ENCODE measurements around the gene PVALEF. TPM values are rescaled to one million over a fixed set of nuclear protein-coding genes. Genes with fewer than 3 reads are reported as not detected.

The PVALEF gene
- total and polyA plus RNA-seq, 2 of the 8 experiments (the other 6 are each of a cell fraction or from before 2014, with no cell fraction given): 0.03 TPM; not detected in 1

DNA sequence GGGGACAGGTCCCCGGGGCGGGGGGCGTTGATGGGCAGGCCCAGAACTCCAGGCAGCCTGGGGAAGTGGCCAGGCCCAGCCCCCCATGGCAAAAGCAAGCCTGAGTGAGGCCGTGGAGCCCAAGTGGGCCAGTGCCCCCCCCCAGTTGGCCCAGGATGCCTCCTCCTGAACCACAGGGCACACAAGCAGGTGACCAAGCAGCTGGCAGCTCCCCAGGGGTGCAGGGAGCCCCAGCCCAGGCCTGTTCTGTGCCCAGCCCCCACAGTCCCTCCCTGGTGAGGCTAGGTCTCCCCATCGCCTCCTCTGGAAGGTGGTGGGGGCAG is 38.2 kb upstream of the PVALEF start (continued):
- TF ChIP-seq SP1 (IDR thresholded peaks at IDR 0.05; ENCODE audit: low read depth, low read length): no peak
- no peak for TF ChIP-seq POLR2A (IDR thresholded peaks at IDR 0.05; ENCODE audit: control extremely low read depth in 1 of 2, low read depth in 2 of 2, low read length in 2 of 2)
